ENCODE results near the gene MYL2.

Gene MYL2

GRCh38 chr12:110930348-110931314, 10.3 kb upstream of the MYL2 start:
- peak; percentile 36 for DNase-seq (ENCODE audit: low spot score)

GRCh38 chr12:110929818-110930217, 9.4 kb upstream of the MYL2 start:
- no peak for DNase-seq (ENCODE audit: low spot score)

GRCh38 chr12:110928700-110929099, 8.3 kb upstream of the MYL2 start:
- no peak for DNase-seq (ENCODE audit: low spot score)

GRCh38 chr12:110927546-110927945, 7.2 kb upstream of the MYL2 start:
- DNase-seq (ENCODE audit: low spot score) = no peak

GRCh38 chr12:110923692-110924334, 3.4 kb upstream of the MYL2 start:
- DNase-seq (ENCODE audit: low spot score) = no peak

- DNase-seq (ENCODE audit: low spot score) = no peak
Observed at GRCh38 chr12:110923192-110923591, 2.8 kb upstream of the MYL2 start.

- DNase-seq (ENCODE audit: low spot score) = no peak
Observed at GRCh38 chr12:110922652-110923051, 2.3 kb upstream of the MYL2 start.

- DNase-seq (ENCODE audit: low spot score) = no peak
Observed at GRCh38 chr12:110921262-110921661, 883 bp upstream of the MYL2 start.

- DNase-seq (ENCODE audit: low spot score) = no peak
Observed at GRCh38 chr12:110919720-110920119, 659 bp downstream of the MYL2 start.

GRCh38 chr12:110917961-110918360, 2.4 kb downstream of the MYL2 start:
- no peak for DNase-seq (ENCODE audit: low spot score)

- DNase-seq (ENCODE audit: low spot score) = no peak
Observed at GRCh38 chr12:110917467-110917866, 2.9 kb downstream of the MYL2 start.

- no peak for DNase-seq (ENCODE audit: low spot score)
Observed at GRCh38 chr12:110916295-110916875, 4.0 kb downstream of the MYL2 start.

- no peak for DNase-seq (ENCODE audit: low spot score)
Observed at GRCh38 chr12:110913119-110914056, 7.0 kb downstream of the MYL2 start.

GRCh38 chr12:110912263-110912662, 8.1 kb downstream of the MYL2 start:
- no peak for DNase-seq (ENCODE audit: low spot score)

- no peak for DNase-seq (ENCODE audit: low spot score)
Observed at GRCh38 chr12:110908377-110909152, 11.8 kb downstream of the MYL2 start.

GRCh38 chr12:110907583-110907982, 12.8 kb downstream of the MYL2 start:
- DNase-seq (ENCODE audit: low spot score) = no peak

GRCh38 chr12:110906985-110907384, 13.4 kb downstream of the MYL2 start:
- no peak for DNase-seq (ENCODE audit: low spot score)

- no peak for DNase-seq (ENCODE audit: low spot score)
Observed at GRCh38 chr12:110906516-110906915, 13.9 kb downstream of the MYL2 start.

GRCh38 chr12:110906083-110906482, 14.3 kb downstream of the MYL2 start:
- DNase-seq (ENCODE audit: low spot score) = no peak

- no peak for DNase-seq (ENCODE audit: low spot score)
Observed at GRCh38 chr12:110903511-110903910, 16.9 kb downstream of the MYL2 start.

- DNase-seq (ENCODE audit: low spot score) = no peak
Observed at GRCh38 chr12:110901401-110901800, 19.0 kb downstream of the MYL2 start.

Measured in ecto neural progenitor cell (in vitro differentiated cells).